GM19324 (cell line): ENCODE data around the gene SENP8.
"Not testable (repeated sequence)": the region's sequence is repeated elsewhere in the genome, so short reads cannot be mapped to it uniquely, and the experiment has no call there.

ENCODE experiments used
- ATAC-seq: cut with Tn5 transposase; IDR thresholded peaks from one replicate; pipeline ENCODE4 v1.9.1; 2021; ENCODE audit warnings: mild to moderate bottlenecking, moderate library complexity; ENCODE audit not compliant: unreplicated experiment, low FRiP score

SENP8 gene

DNA sequence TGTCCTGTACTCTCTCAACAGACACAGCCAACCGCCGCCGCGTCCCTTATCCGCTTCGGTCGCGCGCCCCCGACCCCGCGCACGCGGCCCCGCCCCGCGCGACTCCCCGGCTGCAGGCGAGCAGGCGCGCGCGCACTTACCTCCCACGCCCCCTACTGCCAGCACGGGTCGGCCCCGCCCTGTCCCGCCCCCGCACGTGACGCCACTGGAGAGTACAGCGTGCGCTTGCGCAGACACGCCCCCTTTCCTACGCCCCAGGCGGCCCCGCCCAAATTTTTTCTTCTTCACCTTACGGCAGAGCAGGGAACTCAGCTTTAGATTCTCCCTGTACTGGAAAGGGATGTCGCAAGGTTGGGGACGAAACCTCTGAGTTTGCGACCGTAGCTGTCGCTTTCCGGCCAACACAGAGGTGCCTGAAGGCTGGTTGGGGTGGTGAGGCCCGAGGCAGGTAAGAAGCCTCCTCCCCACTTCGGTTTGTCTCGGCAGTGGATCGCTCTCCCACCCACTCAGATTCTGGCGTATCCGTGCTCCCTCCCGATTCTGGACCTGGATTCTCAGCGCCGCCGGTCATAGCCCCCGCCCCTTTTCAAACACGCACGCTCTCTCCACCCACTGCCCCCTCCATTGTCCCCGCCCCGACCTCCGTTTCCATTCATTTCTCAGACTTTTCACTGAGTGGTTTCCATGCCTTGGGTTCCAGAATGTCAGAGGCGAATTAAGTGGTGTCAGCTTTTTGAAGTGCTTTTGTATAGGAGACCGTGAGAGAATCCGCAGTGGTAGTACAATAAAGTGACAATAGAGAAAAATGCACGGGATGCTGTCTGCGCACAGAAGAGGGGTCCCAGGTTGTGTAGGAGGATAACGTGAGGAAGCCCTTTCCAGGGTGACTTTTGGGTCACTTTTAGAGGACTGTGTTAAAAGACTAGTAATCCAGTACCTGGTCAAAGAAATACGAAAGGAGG is at the start of gene SENP8, which contains the start of gene MYO9A:
Gene SENP8, plus strand, starts transcription at position 387 of the 962 bp plus-strand sequence. CDS start 21,221 bp downstream, outside the sequence.
Gene MYO9A, minus strand, starts transcription at position 134 of the 962 bp plus-strand sequence. CDS start 71,587 bp downstream, outside the sequence.
- peak; percentile 74 for ATAC-seq

DNA sequence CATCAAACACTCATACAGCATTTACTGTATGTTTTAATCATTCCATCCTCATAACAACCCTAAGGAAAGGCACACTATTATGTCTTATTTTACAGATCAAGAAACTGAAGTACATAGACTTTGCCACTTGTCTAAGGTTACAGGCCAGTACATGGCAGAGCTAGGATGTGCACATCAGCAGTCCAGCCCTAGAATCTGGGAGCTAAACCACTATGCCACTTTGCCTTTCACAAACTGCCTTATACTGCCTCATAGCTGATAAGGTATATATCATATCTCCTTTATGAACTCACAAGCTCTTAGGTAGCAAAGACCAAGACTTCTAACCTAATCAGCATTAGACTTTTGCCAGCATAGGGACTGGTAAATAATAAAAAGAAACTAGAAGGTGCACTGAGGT is 49.3 kb upstream of the SENP8 start:
- ATAC-seq: no peak

GRCh38 chr15:72070817-72071447 is 47.3 kb upstream of the SENP8 start:
- ATAC-seq: no peak

- ATAC-seq: not testable (repeated sequence)
Observed at GRCh38 chr15:72071448-72071825, 46.8 kb upstream of the SENP8 start.

- no peak for ATAC-seq
Observed at GRCh38 chr15:72074335-72075060, 43.7 kb upstream of the SENP8 start.

DNA sequence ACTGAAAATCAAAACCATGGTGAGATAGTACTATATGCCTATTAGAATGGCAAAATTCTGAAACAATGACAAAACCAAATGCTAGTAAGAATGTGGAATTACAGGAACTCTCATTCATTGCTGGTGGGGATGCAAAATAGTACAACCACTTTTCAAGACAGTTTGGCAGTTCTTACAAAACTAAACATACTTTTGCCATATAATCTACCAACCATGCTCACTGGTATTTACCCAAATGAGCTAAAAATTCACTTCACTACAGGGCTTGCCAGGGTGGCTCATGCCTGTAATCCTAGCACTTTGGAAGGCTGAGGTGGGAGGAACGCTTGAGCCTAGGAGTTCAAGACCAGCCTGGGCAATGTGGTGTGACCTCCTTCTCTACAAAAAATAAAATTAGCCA is 40.3 kb upstream of the SENP8 start:
- no peak for ATAC-seq

DNA sequence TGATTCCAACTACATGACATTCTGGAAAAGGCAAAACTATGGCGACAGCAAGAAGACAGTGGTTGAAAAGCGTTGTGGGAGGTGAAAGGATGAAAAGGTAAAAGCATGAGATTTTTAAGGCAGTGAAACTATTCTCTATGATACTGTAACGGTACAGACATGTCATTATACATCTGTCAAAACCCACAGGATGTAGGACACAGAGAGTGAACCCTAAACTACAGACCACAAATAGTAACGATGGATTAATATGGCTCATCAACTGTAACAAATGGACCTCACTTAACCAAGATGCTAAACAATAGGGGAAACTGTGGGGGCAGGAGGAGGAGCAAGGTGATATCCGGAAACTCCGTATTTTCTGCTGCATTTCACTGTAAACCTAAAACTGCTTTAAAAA is 39.3 kb upstream of the SENP8 start:
- ATAC-seq: no peak

- no peak for ATAC-seq
Observed at GRCh38 chr15:72082176-72082575, 36.0 kb upstream of the SENP8 start.

GRCh38 chr15:72086010-72086697 is 32.0 kb upstream of the SENP8 start:
- no peak for ATAC-seq

- ATAC-seq: no peak
Observed at GRCh38 chr15:72086920-72087648, 31.1 kb upstream of the SENP8 start.

- ATAC-seq: no peak
Observed at GRCh38 chr15:72092006-72092405, 26.2 kb upstream of the SENP8 start.

DNA sequence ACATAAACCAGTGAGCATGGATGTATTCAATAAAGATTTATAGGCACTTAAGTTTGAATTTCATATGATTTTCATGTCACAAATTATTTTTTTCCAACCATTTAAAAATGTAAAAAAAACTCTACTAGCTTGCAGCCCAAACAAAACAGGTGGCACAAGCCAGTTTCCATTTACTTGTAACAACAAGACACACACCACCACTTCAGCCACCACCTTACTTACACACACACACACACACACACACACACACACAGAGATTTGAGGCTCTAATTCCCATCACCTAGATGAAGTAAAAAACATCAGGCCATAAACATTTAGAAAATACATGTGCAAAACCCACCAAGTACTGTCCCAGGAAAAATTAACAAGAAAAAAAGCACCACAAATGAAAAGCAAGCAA is 25.5 kb upstream of the SENP8 start:
- no peak for ATAC-seq

DNA sequence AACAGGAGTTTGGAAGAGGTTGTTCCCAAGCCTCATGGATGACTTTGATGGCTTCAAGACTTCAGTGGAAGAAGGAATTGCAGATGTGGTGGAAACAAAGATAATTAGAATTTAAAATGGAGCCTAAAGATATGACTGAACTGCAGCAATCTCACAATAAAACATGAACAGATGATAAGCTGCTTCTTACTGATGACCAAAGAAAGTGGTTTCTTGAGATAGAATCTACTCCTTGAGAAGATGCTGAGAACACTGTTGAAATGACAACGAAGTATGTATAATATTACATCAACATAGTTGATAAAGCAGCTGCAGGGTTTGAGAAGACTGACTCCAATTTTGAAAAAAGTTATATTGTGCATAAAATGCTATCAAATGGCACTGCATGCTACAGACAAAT is 21.4 kb upstream of the SENP8 start:
- ATAC-seq: no peak

GRCh38 chr15:72098040-72098439 is 20.2 kb upstream of the SENP8 start:
- no peak for ATAC-seq

- ATAC-seq: no peak
Observed at GRCh38 chr15:72099155-72099554, 19.0 kb upstream of the SENP8 start.

DNA sequence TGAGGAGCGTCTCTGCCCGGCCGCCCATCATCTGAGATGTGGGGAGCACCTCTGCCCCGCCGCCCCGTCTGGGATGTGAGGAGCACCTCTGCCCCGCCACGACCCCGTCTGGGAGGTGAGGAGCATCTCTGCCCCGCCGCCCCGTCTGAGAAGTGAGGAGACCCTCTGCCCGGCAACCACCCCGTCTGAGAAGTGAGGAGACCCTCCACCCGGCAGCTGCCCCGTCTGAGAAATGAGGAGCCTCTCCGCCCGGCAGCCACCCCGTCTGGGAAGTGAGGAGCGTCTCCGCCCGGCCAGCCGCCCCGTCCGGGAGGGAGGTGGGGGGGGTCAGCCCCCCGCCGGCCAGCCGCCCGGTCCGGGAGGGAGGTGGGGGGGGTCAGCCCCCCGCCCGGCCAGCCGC is 17.7 kb upstream of the SENP8 start:
- not testable (repeated sequence) for ATAC-seq

DNA sequence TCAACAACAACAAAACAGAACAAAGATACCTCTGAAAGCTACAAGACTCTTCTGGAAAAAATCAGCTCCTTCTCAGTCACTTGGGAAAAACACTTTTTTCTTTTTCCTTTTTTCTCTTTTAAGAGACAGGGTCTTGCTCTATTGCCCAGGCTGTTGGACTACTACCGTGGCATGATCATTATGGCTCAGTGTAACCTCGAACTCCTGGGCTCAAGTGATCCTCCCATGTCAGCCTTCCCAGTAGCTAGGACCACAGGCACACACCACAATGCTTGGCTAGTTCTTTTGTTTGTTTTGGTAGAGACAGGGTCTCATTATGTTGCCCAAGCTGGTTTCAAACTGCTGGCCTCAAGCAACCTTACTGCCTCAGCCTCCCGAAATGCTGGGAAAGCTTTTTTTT is 13.1 kb upstream of the SENP8 start:
- no peak for ATAC-seq

DNA sequence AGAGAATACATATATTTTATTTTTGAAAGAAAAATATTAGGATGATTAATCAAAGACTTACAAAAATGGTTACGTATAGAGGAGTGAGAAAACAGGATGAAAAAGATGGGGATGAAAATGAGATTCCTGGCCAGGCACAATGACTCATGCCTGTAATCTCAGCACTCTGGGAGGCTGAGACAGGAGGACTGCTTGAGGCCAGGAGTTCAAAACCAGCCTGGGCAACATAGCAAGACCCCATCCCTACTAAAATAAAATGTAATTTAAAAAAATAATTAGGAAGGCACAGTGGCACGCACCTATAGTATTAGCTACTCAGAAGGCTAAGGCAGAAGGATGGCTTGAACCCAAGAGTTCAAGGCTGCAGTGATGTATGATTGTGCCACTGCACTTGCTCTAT is 12.1 kb upstream of the SENP8 start:
- no peak for ATAC-seq

DNA sequence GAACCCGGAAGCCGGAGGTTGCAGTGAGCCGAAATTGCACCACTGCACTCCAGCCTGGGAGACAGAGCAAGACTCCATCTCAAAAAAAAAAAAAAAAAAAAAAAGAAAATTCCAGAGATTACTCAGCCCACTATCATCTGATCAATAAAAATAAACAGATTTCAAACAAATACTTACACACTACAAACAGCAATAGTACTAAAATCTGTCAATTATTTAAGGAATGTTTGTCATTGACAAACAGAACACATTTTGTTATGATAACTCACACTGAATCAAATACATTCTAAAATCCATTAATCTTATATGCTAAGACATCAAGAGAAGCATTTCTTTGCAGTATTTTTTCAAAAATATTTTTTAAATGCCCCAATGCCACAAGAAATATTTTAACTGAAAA is 7.8 kb upstream of the SENP8 start:
- no peak for ATAC-seq

- no peak for ATAC-seq
Observed at GRCh38 chr15:72112116-72112515, 6.1 kb upstream of the SENP8 start.
